Gastroesophageal sphincter (tissue), 4 donors: ENCODE measurements around the gene ZFHX2. TPM values are rescaled to one million over a fixed set of nuclear protein-coding genes. Genes with fewer than 3 reads are reported as not detected.

Experiments used
- ATAC-seq: fragments of 150-250 bp; one replicate; pipeline ENCODE4 v1.9.1; 2016; ENCODE audit warnings: mild to moderate bottlenecking, moderate library complexity
- H3K27ac ChIP-seq, 4 donors: fragments of 200-600 bp; sonication (generic) in 3 of 4; 1 replicate in 3 of 4; 2 replicates in 1 of 4; pipeline ENCODE4 v1.5.1; 2016 to 2019
- H3K27me3 ChIP-seq: fragments of 200-600 bp; sonication (generic); one replicate; pipeline ENCODE4 v1.5.1; 2019
- H3K36me3 ChIP-seq, 2 donors: fragments of 200-600 bp; sonication (generic); one replicate each; pipeline ENCODE4 v1.5.1; 2019; ENCODE audit warnings: control low read depth in 1 of 2
- H3K4me1 ChIP-seq, 3 donors: fragments of 200-600 bp; sonication (generic); 1 replicate in 2 of 3; 2 replicates in 1 of 3; pipeline ENCODE4 v1.5.1; 2016 to 2019; ENCODE audit warnings: control low read depth in 2 of 3
- H3K4me3 ChIP-seq, 2 donors: fragments of 200-600 bp; sonication (generic); one replicate each; pipeline ENCODE4 v1.5.1; 2019; ENCODE audit warnings: mild to moderate bottlenecking in 1 of 2, moderate library complexity in 1 of 2
- H3K9me3 ChIP-seq, 3 donors: fragments of 200-600 bp; sonication (generic); one replicate each; pipeline ENCODE4 v1.5.1; 2017 to 2019; ENCODE audit warnings: control low read depth in 2 of 3
- EP300 ChIP-seq: sonication (generic); formaldehyde crosslinking; IDR thresholded peaks from one replicate; pipeline ENCODE4 v1.6.1; 2017; ENCODE audit warnings: antibody characterized with exemption, mild to moderate bottlenecking
- POLR2A ChIP-seq, 2 donors: fragments of 450-650 bp; IDR thresholded peaks; one replicate each; pipeline ENCODE4 v1.6.1; 2017; ENCODE audit warnings: antibody characterized with exemption in 2 of 2, mild to moderate bottlenecking in 2 of 2, moderate library complexity in 1 of 2
- POLR2AphosphoS5 ChIP-seq: sonication (generic); formaldehyde crosslinking; IDR thresholded peaks from one replicate; pipeline ENCODE4 v1.6.1; 2017; ENCODE audit warnings: antibody characterized with exemption
- WGBS, 2 donors: methylation state at CpG; one replicate each; pipeline ENCODE4 v1.1.5; 2018; ENCODE audit warnings: low coverage in 1 of 2; 5-methylcytosine and 5-hydroxymethylcytosine counted together
- total RNA-seq, 4 donors: library from RNA; depleted of rRNA; stranded (reverse); fragments of >200 nt; gene quantifications; one replicate each; pipeline ENCODE4 v1.1.0, GENCODE V29; 2016
- TF ChIP-seq, protein P1 (sequence below), 4 experiments: fragments of 200-600 bp in 2 of 4; fragments of 450-650 bp in 2 of 4; sonication (generic) in 1 of 4; IDR thresholded peaks; one replicate each; pipeline ENCODE4 v1.5.1; 2017 to 2019; ENCODE audit warnings: antibody characterized with exemption in 4 of 4, mild to moderate bottlenecking in 2 of 4, moderate library complexity in 2 of 4

ZFHX2 gene
- total RNA-seq, 4 donors from 2014 or later = 0.13 to 2.5 (median 1.2) TPM

GRCh38 chr14:23572836-23573235, 21.3 kb upstream of the ZFHX2 start:
- 42 to 48% methylated on average over 4 of the region's 4 CpGs for WGBS, 2 donors
- Histone ChIP-seq H3K27ac (peak overlapping the region in 1 of 4 donors; percentile 21), H3K27me3 (peaks cover 74% of the 10 kb centered on the region), H3K36me3 (no peaks in the 10 kb centered on the region), H3K4me3 (no peak overlapping the region), H3K4me1 (peaks cover 0 to 26% (median 17%) of the 10 kb centered on the region in 3 donors), H3K9me3 (no peaks in the 10 kb centered on the region)
- TF ChIP-seq EP300 = no peak
- no peak for TF ChIP-seq POLR2AphosphoS5
- no peak for TF ChIP-seq POLR2A (IDR thresholded peaks at IDR 0.05)
- TF ChIP-seq, protein P1, sequence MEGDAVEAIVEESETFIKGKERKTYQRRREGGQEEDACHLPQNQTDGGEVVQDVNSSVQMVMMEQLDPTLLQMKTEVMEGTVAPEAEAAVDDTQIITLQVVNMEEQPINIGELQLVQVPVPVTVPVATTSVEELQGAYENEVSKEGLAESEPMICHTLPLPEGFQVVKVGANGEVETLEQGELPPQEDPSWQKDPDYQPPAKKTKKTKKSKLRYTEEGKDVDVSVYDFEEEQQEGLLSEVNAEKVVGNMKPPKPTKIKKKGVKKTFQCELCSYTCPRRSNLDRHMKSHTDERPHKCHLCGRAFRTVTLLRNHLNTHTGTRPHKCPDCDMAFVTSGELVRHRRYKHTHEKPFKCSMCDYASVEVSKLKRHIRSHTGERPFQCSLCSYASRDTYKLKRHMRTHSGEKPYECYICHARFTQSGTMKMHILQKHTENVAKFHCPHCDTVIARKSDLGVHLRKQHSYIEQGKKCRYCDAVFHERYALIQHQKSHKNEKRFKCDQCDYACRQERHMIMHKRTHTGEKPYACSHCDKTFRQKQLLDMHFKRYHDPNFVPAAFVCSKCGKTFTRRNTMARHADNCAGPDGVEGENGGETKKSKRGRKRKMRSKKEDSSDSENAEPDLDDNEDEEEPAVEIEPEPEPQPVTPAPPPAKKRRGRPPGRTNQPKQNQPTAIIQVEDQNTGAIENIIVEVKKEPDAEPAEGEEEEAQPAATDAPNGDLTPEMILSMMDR (IDR thresholded peaks at IDR 0.05) = no peak
- ATAC-seq = peak; percentile 60

GRCh38 chr14:23572524-23572828, 20.9 kb upstream of the ZFHX2 start:
- Histone ChIP-seq H3K27ac (peak overlapping the region in 1 of 4 donors; percentile 21), H3K4me3 (no peak overlapping the region), H3K27me3 (peaks cover 71% of the 10 kb centered on the region), H3K36me3 (no peaks in the 10 kb centered on the region), H3K4me1 (peaks cover 0 to 25% (median 14%) of the 10 kb centered on the region in 3 donors), H3K9me3 (no peaks in the 10 kb centered on the region)
- TF ChIP-seq POLR2AphosphoS5 (no peak), EP300 (no peak), POLR2A (IDR thresholded peaks at IDR 0.05) (no peak)
- TF ChIP-seq, protein P1 (IDR thresholded peaks at IDR 0.05) = no peak
- whole genome bisulfite sequencing, 2 donors = 20 to 57% methylated on average over 1 to 4 of the region's 4 CpGs
- ATAC-seq = no peak

DNA sequence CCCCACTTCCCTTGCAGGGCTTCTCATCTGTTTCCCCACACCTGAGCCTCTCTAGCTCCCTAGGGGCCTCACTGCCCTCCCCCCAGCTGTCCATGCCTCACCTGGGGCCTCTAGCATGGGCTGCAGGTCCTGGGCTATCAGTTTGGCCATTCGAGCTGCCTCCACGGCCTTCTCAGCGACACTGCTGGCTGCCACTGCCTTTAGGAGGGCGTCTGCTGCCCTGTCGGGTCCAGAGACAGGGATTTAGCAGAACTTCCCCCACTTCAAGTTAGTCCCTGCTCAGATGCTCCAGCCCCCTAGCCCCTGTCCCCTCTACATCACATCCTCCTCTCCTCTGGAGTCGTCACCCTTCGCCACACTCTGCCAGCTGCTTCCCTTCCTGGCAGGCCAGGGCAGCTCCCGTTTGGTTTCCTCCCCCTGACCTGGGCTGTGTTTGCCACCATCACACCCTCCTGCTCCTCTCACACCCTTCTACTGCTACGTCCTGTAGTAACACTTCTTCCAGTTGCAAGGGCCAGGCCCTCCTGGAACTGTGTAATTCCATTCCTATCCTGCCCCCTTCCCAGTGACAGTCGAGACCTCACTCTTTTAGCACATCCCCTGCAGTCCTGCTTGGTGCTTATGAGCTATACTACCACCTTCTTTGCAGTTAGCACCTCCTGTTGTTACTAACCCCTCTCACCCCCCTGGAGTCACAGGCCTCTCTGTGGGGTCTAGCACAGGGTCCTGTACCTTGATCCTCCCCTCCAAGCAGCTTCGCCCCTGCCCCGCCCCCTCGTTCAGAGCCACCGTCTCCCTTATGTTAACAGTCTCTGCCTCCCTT, 20.3 kb upstream of the ZFHX2 start:
- Histone ChIP-seq H3K36me3 (no peaks in the 10 kb centered on the region), H3K9me3 (no peaks in the 10 kb centered on the region), H3K27me3 (peaks cover 65% of the 10 kb centered on the region), H3K27ac (no peak overlapping the region), H3K4me1 (peaks cover 0 to 24% (median 9%) of the 10 kb centered on the region in 3 donors), H3K4me3 (no peak overlapping the region)
- TF ChIP-seq, protein P1 (IDR thresholded peaks at IDR 0.05) = no peak
- TF ChIP-seq POLR2AphosphoS5 (no peak), POLR2A (IDR thresholded peaks at IDR 0.05) (no peak), EP300 (no peak)
- ATAC-seq = no peak
- WGBS, 2 donors = 56 to 62% methylated on average over 7 to 12 of the region's 14 CpGs

DNA sequence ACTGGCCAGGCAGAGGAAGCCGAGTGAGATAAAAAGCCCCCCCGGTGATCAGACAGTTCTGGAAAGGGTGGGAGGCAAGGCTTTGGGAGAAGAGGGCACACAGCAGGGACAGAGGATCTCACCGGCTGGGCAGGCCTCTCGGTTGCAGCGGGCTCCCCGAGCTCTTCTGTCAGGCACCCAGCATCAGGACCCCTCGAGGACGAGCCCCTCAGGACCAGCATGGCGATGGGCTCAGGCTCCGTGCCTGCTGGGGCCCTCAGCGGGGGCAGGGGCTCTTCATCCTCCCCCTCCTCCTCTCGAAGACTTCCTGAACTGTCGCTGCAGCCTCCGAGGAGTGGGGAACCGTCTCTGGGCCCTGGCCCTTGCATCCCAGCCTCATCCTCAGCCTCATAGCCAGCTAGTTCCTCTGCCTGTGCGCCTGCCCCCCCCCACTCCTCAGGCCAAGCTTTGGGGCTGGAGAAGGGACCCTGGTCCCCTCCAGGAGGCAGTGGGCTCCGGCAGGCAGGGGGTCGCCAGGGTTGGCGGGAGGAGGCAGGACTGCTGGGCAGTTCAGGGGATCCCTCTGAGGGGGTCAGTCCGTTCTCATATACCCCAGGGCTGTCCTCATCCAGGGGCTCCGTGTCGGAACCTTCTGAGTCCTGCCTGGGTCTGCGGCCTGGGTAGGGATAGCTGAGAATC, 19.4 kb upstream of the ZFHX2 start:
- H3K4me1 ChIP-seq = peaks cover 0 to 22% (median 0%) of the 10 kb centered on the region in 3 donors
- no peak overlapping the region for H3K4me3 ChIP-seq
- 93% methylated on average over 4 of the region's 23 CpGs; no CpG with 5 or more reads in 1 of the 2 donors for WGBS, 2 donors
- H3K36me3 ChIP-seq = no peaks in the 10 kb centered on the region
- no peak overlapping the region for H3K27ac ChIP-seq
- H3K27me3 ChIP-seq = peaks cover 55% of the 10 kb centered on the region
- TF ChIP-seq POLR2AphosphoS5 (no peak), EP300 (no peak), POLR2A (IDR thresholded peaks at IDR 0.05) (no peak)
- TF ChIP-seq, protein P1 (IDR thresholded peaks at IDR 0.05) = no peak
- no peaks in the 10 kb centered on the region for H3K9me3 ChIP-seq
- no peak for ATAC-seq
